ENCODE results near the gene ATXN7L3B.
A peak's percentile ranks its signal among the peaks of the same experiment; 100 is the strongest.

Gene ATXN7L3B

GRCh38 chr12:74535536-74535935 is 2.1 kb upstream of the ATXN7L3B start:
- no peak for DNase-seq (ENCODE audit: low read depth)
- no peak for TF ChIP-seq CTCF (IDR thresholded peaks at IDR 0.05; ENCODE audit: control insufficient read depth, insufficient read depth, low read depth, low read length, missing control alignments)

GRCh38 chr12:74537126-74537706 is 419 bp upstream of the ATXN7L3B start:
- H3K4me3 ChIP-seq (ENCODE audit: control insufficient read depth, low read depth, low read length) = peak overlapping the region; percentile 72
- DNase-seq (ENCODE audit: low read depth) = peak; percentile 16
- TF ChIP-seq CTCF (IDR thresholded peaks at IDR 0.05; ENCODE audit: control insufficient read depth, insufficient read depth, low read depth, low read length, missing control alignments) = peak; percentile 50

More at GRCh38 chr12:74535536-74535935, 2.1 kb upstream of the ATXN7L3B start:
- no peak overlapping the region for H3K4me3 ChIP-seq (ENCODE audit: control insufficient read depth, low read depth, low read length)

- no peak for DNase-seq (ENCODE audit: low read depth)
- no peak for TF ChIP-seq CTCF (IDR thresholded peaks at IDR 0.05; ENCODE audit: control insufficient read depth, insufficient read depth, low read depth, low read length, missing control alignments)
- peak overlapping the region; percentile 72 for H3K4me3 ChIP-seq (ENCODE audit: control insufficient read depth, low read depth, low read length)
Observed at GRCh38 chr12:74538491-74539258, 1.0 kb downstream of the ATXN7L3B start.

DNA sequence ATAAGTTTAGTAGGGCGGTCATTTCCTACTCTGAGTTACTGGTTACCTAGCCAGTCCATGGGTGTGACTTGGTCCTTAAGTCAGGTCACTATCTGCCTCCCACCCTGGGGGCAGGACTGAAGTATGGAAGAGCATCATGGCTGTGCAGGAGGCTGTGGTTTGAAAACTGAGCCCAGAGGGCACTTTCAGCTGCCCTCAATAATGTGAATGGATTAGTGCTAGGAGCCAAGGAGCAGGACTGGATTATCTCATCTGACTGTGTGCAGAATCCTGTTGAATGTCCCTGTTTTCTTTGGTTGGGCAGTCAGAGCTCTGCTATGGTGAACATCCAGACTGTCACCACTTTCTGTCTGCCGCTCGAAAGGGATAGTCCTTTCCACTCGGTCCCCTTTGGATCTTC is 1.6 kb downstream of the ATXN7L3B start:
- no peak for DNase-seq (ENCODE audit: low read depth)
- no peak for TF ChIP-seq CTCF (IDR thresholded peaks at IDR 0.05; ENCODE audit: control insufficient read depth, insufficient read depth, low read depth, low read length, missing control alignments)
- peak overlapping the region; percentile 72; the same call in 1 of the 2 replicates for H3K4me3 ChIP-seq (ENCODE audit: control insufficient read depth, low read depth, low read length)

DNA sequence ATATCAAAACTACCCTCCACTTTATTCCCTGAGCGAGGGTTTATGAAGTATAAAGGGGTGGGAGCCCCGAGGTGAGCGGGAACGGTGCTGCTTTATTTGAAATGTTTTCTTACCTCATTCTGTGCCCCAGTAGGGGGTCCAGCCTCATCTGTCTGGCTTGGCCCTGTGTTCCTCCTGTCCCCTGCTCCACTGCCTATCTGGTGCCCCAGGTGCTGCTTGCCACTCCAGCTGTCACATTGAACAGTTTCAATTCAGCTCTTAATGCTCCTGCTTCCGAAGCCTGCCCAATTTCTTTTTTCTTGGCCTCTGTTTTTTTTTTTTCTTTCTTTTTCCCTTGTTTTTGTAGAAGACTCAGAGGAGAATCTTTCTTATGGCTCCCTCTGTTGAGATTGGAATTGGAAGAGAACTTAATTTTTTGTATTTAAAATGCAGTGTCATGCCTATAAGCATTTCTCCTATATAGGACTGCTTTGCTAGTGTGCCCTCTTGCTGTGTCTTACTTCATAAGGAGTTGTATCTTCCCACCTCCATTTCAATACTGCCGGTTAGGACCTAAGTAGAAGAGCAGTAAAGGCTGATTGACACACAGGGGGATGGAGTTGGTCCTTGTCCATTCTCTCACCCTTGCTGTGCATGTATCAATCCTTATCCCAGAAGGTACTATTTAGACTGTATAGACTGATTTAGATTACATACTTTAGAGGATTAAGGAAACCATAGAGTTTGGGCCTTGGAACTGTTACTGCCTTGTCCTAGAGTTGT is 2.3 kb downstream of the ATXN7L3B start:
- DNase-seq (ENCODE audit: low read depth) = no peak
- TF ChIP-seq CTCF (IDR thresholded peaks at IDR 0.05; ENCODE audit: control insufficient read depth, insufficient read depth, low read depth, low read length, missing control alignments) = no peak
- peak overlapping the region; percentile 16; the same call in 1 of the 2 replicates for H3K4me3 ChIP-seq (ENCODE audit: control insufficient read depth, low read depth, low read length)

GRCh38 chr12:74541074-74541473 is 3.4 kb downstream of the ATXN7L3B start:
- TF ChIP-seq CTCF (IDR thresholded peaks at IDR 0.05; ENCODE audit: control insufficient read depth, insufficient read depth, low read depth, low read length, missing control alignments) = no peak
- DNase-seq (ENCODE audit: low read depth) = no peak
- H3K4me3 ChIP-seq (ENCODE audit: control insufficient read depth, low read depth, low read length) = no peak overlapping the region
